ENCODE data around the gene EIF2AK3. TPM values are rescaled to one million over a fixed set of nuclear protein-coding genes. Genes with fewer than 3 reads are reported as not detected.

Gene EIF2AK3
- total and polyA plus RNA-seq, 10 of the 15 experiments (the other 5 are each of a cell fraction or from before 2014, with no cell fraction given) = 5.0 to 44.7 (median 22.4) TPM

DNA sequence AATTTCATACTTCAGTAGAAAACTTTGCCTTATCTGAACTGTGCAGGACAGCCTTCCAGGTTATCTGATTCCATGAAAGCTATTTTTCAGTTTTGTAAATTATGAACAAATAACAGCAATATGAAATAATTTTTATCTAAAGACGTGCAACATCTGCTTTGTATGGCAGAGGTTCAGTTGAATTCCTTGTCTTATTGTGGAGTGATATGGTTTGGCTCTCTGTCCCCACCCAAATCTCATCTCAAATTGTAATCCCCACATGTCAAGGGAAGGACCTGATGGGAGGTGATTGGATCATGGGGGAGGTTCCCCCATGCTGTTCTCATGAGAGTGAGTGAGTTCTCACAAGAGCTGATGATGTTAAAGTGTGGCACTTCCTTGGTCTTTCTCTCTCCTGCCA, 46.1 kb upstream of the EIF2AK3 start:
- H3K79me2 ChIP-seq (ENCODE audit: control insufficient read depth, insufficient read depth, low read length) = no peaks in the 10 kb centered on the region
- ATAC-seq (no peak), DNase-seq (ENCODE audit: low read depth, low spot score) (no peak), FAIRE-seq (no peak)
- RAD21 ChIA-PET (ENCODE audit: unreplicated experiment) = interaction anchor here (0.6 to 1.4 kb wide), 4 partner anchors 50 to 79 kb away, joined by 3 to 7 read pairs (median 4); no protein-coding TSS in a partner anchor
- no peak overlapping the region for H3K27ac ChIP-seq (ENCODE audit: control insufficient read depth, insufficient read depth)
- H3K4me3 ChIP-seq = no peak overlapping the region
- in situ Hi-C loops (cut with MboI) = loop anchor here (25.0 kb wide), 1 partner anchor 611 kb away; the partner anchor contains the start of genes KRCC1 and SMYD1
- H3K36me3 ChIP-seq (ENCODE audit: control insufficient read depth in 2 of 2, insufficient read depth in 2 of 2, low read length in 1 of 2) = no peaks in the 10 kb centered on the region
- H3K27me3 ChIP-seq (replicated peaks in 1 of 2; ENCODE audit: control insufficient read depth in 2 of 2, insufficient read depth in 2 of 2, low read length in 1 of 2) = no peaks in the 10 kb centered on the region
- BruUV-seq (replicated peaks) = no TSS peak
- POLR2A ChIA-PET = interaction anchor here (1.0 kb wide), 1 partner anchor 82 kb away, joined by 3 read pairs; no protein-coding TSS in a partner anchor
- no peaks in the 10 kb centered on the region for H3K9me3 ChIP-seq (replicated peaks; ENCODE audit: control insufficient read depth, insufficient read depth, low read length)
- no peaks in the 10 kb centered on the region for H4K20me1 ChIP-seq (ENCODE audit: control insufficient read depth, insufficient read depth)
- TF ChIP-seq TARDBP (IDR thresholded peaks at IDR 0.05; ENCODE audit: borderline replicate concordance) = no peak
- TF ChIP-seq MXI1 (IDR thresholded peaks at IDR 0.05; ENCODE audit: low read depth, low read length) = no peak
- TF ChIP-seq, protein P1, sequence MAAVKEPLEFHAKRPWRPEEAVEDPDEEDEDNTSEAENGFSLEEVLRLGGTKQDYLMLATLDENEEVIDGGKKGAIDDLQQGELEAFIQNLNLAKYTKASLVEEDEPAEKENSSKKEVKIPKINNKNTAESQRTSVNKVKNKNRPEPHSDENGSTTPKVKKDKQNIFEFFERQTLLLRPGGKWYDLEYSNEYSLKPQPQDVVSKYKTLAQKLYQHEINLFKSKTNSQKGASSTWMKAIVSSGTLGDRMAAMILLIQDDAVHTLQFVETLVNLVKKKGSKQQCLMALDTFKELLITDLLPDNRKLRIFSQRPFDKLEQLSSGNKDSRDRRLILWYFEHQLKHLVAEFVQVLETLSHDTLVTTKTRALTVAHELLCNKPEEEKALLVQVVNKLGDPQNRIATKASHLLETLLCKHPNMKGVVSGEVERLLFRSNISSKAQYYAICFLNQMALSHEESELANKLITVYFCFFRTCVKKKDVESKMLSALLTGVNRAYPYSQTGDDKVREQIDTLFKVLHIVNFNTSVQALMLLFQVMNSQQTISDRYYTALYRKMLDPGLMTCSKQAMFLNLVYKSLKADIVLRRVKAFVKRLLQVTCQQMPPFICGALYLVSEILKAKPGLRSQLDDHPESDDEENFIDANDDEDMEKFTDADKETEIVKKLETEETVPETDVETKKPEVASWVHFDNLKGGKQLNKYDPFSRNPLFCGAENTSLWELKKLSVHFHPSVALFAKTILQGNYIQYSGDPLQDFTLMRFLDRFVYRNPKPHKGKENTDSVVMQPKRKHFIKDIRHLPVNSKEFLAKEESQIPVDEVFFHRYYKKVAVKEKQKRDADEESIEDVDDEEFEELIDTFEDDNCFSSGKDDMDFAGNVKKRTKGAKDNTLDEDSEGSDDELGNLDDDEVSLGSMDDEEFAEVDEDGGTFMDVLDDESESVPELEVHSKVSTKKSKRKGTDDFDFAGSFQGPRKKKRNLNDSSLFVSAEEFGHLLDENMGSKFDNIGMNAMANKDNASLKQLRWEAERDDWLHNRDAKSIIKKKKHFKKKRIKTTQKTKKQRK (IDR thresholded peaks at IDR 0.05; ENCODE audit: low read depth, low read length) = no peak
- TF ChIP-seq RB1 (IDR thresholded peaks at IDR 0.05; ENCODE audit: borderline replicate concordance) = no peak
- no peak for TF ChIP-seq ZNF24 (IDR thresholded peaks at IDR 0.05)
- no peak for TF ChIP-seq ZNF622 (IDR thresholded peaks at IDR 0.05)
- TF ChIP-seq, protein P2, sequence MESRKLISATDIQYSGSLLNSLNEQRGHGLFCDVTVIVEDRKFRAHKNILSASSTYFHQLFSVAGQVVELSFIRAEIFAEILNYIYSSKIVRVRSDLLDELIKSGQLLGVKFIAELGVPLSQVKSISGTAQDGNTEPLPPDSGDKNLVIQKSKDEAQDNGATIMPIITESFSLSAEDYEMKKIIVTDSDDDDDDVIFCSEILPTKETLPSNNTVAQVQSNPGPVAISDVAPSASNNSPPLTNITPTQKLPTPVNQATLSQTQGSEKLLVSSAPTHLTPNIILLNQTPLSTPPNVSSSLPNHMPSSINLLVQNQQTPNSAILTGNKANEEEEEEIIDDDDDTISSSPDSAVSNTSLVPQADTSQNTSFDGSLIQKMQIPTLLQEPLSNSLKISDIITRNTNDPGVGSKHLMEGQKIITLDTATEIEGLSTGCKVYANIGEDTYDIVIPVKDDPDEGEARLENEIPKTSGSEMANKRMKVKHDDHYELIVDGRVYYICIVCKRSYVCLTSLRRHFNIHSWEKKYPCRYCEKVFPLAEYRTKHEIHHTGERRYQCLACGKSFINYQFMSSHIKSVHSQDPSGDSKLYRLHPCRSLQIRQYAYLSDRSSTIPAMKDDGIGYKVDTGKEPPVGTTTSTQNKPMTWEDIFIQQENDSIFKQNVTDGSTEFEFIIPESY (IDR thresholded peaks at IDR 0.05) = no peak
- H2AFZ ChIP-seq (ENCODE audit: control insufficient read depth, low read depth, low read length) = no peak overlapping the region
- WGBS (ENCODE audit: insufficient coverage, insufficient replicate concordance, low lambda C conversion rate, missing lambda C conversion rate) = 89% methylated on average over 1 of the region's 1 CpG
- no peak overlapping the region for H3K4me2 ChIP-seq (ENCODE audit: control insufficient read depth, insufficient read depth)
- no peaks in the 10 kb centered on the region for H3K4me1 ChIP-seq (ENCODE audit: control insufficient read depth, insufficient read depth, low read length)
- SMC1A ChIA-PET (ENCODE audit: uncharacterized antibody, unreplicated experiment) = interaction anchor here (1.2 to 7.9 kb wide), 2 partner anchors 82 to 92 kb away, joined by 3 to 270 read pairs; no protein-coding TSS in a partner anchor
- intact Hi-C loops (cut with micrococcal nuclease; ENCODE audit: unreplicated experiment) = loop anchor here (5.0 kb wide), 1 partner anchor 481 kb away; no protein-coding TSS in a partner anchor
- H3K9ac ChIP-seq (ENCODE audit: control insufficient read depth, insufficient read depth, low read length) = no peak overlapping the region
- CTCF ChIA-PET = interaction anchor here (0.6 to 15.3 kb wide), 10 partner anchors 9 to 483 kb away, joined by 3 to 399 read pairs (median 8); no protein-coding TSS in a partner anchor
